GM18870 (cell line): ENCODE results near the gene ADCY3.

ENCODE experiments used
- ATAC-seq: cut with Tn5 transposase; IDR thresholded peaks from one replicate; pipeline ENCODE4 v1.9.1; 2021; ENCODE audit warnings: moderate library complexity; ENCODE audit not compliant: unreplicated experiment

ADCY3 gene

GRCh38 chr2:24908461-24908901 is 11.6 kb downstream of the ADCY3 start:
- no peak for ATAC-seq

DNA sequence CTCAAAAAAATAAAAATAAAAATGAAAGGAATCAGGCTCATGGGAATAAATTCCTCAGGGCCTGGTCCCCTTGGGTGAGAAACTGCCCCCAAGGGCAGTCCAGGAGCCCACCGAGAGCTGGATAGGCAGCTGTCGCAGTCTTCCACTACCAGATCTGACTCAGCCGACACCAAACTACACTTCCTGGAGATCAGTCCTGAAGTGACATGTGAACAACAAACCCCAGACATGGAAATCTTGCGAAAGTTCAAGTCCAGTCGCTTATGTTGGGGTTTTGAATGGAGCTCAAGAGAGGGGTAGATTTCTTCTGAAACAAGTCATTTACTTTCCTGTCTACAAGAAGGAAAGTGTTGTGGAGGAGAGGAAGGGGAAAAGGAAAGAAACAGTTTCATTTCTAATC is 12.9 kb downstream of the ADCY3 start:
- no peak for ATAC-seq

DNA sequence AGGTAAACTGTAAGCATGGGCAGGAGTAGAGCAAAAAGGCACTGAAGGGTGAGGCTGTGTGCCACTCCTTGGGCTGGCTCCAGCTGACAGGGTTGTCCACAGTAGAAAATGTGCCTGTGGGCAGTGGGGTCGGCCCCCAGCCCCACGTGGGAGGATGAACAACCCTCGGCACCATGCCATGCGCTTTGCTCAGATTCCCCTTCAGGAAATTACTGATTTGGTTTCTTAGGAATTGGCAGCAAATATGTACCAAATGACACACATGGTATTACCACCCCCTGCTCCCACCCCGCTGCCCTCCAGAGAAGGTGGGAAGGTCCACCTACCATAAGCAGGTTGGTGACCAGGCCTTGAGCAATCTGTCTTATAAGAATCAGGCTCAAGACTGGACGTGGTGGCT is 13.6 kb downstream of the ADCY3 start:
- ATAC-seq, result no peak

GRCh38 chr2:24903161-24904103 is 16.6 kb downstream of the ADCY3 start:
- ATAC-seq, result no peak

GRCh38 chr2:24899361-24899910 is 20.6 kb downstream of the ADCY3 start:
- ATAC-seq, result no peak

GRCh38 chr2:24898122-24899109 is 21.6 kb downstream of the ADCY3 start:
- no peak for ATAC-seq

GRCh38 chr2:24894750-24895149 is 25.3 kb downstream of the ADCY3 start:
- ATAC-seq, result no peak

DNA sequence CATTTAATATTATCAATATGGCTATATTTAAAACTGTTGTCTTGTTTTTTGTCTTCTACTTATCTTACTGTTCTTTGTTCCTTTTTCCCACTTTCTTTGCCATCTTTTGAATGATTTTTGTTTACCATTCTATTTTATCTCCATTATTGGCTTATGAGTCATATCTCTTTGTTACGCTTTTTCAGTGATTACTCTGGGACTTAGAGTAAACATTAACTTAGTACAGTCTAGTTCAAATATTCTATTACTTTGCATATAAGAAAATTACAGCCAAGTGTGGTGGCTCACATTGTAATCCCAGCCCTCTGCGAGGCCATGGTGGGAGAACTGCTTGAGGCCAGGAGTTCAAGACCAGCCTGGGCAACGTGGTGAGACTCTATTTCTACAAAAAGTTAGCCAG is 26.1 kb downstream of the ADCY3 start:
- ATAC-seq, result no peak

DNA sequence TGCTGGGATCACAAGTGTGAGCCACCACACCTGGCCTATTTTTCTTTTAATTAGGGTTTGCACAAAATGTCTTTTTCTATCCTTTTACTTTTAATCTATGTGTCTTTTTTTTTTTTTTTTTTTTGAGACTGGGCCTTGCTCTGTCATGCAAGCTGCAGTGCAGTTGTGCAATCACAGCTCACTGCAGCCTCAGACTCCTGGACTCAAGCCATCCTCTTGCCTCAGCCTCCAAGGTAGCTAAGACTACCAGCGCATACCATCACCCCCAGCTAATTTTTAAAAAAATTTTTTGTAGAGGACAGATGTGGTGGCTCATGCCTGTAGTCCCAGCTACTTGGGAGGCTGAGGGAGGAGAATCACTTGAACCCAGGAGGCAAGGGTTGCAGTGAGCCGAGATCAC is 27.1 kb downstream of the ADCY3 start:
- ATAC-seq, result no peak

- ATAC-seq, result no peak
These were observed 28.8 kb downstream of the ADCY3 start for GRCh38 chr2:24891201-24891600.

DNA sequence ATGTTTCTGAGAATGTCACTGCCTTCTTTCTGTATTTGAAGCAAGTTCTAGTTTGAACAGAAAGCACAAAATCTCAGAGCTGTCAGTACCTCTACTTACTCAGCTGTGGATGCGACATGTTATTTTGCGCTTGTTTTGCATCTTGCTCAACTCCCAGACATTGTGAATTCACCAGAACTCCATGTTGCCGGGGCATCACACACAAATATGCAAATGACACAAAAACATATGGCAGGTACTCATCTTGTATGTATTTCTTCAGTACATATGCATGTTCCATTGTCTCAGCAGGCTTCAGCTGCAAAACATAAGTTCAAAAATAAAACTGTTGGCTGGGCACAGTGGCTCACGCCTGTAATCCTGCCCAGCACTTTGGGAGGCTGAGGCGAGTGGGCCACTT is 30.8 kb downstream of the ADCY3 start:
- no peak for ATAC-seq

GRCh38 chr2:24888177-24888576 is 31.9 kb downstream of the ADCY3 start:
- no peak for ATAC-seq

DNA sequence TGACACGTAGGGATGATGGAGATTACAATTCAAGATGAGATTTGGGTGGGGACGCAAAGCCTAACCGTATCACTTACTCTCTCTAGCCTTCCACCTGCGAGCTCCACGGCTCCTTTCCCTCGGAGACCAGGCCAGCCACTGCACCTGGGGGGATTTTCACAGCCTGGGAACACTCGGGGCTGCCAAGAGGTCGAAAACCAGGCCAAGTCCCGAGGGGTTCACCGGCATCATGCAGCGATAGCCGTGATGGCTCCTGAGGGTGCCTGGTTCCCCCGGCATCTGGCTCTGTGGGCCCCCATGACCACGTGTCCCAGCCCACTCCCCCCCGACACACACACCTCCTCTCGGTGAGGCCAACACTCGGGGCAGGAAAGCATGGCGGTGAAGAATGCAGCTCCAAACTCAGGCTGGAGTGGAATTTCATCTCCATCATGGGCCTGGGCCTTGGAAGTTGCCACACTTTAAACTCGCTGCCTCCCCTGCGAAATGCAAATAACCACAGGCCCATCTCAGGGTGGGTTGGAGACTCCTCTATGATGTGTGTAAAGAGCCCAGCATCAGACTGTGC is 32.6 kb downstream of the ADCY3 start:
- ATAC-seq, result no peak

GRCh38 chr2:24886691-24887304 is 33.2 kb downstream of the ADCY3 start:
- ATAC-seq, result no peak

DNA sequence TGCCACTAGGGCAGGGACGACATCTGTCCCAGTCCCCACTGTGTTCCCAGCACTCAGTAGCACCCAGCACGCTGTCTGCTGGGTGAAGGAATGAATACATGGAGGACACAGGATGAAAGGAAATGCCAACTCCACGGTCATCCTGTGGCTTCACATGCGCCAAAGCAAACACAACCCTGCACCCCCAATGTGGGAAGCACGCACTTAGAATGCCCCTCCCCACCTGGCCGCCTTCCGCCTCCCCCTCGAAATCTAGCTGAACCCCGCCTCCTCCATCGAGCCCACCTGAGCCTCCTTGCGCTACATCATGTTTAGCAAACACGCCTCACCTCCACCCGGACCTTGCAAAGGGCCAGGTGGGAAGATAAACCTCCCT is 33.9 kb downstream of the ADCY3 start:
- no peak for ATAC-seq

DNA sequence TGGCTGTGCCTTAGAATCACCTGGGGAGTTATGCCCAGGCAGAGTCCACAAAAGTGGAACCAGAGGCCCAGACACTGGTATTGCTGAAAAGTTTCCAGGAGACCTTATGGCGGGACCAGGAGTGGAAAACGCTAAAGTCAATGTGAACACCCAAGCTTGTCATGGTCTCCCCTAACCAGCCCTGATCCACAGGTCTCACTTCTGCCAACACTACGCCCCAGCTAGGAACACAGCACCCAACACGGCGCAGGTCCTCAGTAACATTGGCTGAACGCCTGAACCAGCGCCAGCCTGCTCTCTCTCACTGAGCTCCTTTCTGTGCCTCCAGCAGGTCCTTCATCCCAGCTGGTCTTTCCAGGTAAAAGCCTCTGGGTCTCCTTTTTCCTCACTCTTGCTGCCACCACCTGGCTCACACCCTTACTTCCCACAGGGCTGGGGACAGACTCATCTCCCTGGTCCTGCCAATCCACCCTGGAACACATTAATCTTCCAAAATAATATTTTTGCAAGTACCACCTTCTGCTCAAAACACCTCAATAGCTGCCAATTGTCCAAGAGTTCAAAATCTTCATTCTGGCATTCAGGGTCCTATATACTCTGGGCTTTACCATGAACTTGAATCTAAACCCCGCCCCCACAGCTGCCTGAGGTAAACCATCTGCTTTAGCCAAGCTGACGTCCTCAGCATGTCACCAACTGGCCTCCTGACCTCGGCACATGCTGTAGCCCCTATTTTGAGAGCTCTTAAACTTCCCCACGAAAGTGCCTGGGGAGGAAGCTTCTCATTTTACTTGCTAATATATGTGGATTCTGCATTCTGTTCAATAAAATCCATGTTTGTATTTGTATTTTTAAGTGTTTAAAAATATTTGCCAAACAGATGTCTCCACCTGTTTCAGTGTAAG is 34.6 kb downstream of the ADCY3 start:
- ATAC-seq, result no peak

DNA sequence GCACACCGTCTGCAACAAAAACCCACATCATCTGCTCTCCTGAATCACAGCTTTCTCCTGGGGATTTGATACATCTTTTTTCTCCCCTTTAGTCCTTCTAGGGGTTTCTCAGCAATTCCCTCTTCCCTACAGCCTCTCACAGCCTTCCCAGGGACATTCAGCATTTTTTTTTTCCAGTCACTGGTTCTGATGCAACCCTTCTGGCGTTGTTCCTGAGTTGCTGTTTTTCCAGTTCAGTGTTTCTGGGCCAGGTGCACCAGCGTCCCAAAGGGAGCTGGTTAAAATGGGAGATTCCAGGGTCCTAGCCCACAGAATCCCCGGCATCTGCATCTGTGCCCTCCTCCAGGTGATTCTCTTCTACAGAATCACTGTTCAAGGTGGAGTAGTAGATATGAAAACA is 36.1 kb downstream of the ADCY3 start:
- ATAC-seq, result no peak

DNA sequence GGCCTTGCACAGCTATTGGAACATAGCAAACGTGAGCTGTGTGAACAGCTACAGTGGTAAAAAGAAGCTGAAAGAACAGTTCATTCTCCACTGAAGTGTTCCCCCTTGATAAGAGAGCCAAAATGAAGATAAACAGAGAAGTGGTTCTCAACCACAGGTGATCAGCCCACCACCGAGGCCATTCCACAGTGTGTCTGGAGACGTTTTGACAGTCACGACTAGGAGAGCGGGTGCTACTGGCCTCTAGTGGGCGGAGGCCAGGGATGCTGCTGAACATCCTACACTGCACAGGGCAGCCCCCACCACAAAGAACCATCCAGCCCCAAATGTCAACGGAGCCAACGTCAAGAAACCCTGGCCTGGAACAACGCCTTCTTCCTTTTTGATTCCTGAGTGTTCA is 38.4 kb downstream of the ADCY3 start:
- ATAC-seq, result no peak

GRCh38 chr2:24881158-24881557 is 38.9 kb downstream of the ADCY3 start:
- no peak for ATAC-seq

GRCh38 chr2:24878341-24878740 is 41.7 kb downstream of the ADCY3 start:
- no peak for ATAC-seq
